ENCODE results near the gene SLC6A5.

GRCh38 chr11:20668844-20669819, 69.7 kb downstream of the SLC6A5 start, which contains the start of gene NELL1:
- TF ChIP-seq POLR2A (IDR thresholded peaks at IDR 0.05) (no peak), CTCF (IDR thresholded peaks at IDR 0.05) (no peak)
